HCT116 (cell line): ENCODE measurements around the gene PELI1. TPM values are rescaled to one million over a fixed set of nuclear protein-coding genes. Genes with fewer than 3 reads are reported as not detected.

Experiments
- ATAC-seq: fragments of 200-7000 bp; cut with Tn5 transposase; 2 replicates; pipeline ENCODE4 v1.9.1; 2020; ENCODE audit warnings: mild to moderate bottlenecking, moderate library complexity
- BruUV-seq: library from RNA; stranded (reverse); fragments of 400-500 nt; replicated peaks from 2 replicates; lab custom pipeline; 2021; lab: Mats Ljungman, UMichigan
- CTCF ChIA-PET: fragments of 300-600 bp; sonication (Branson Sonifier 250); formaldehyde crosslinking; loops from one replicate; lab custom pipeline; 2021; ENCODE audit warnings: antibody characterized with exemption; lab: Charles Lee
- POLR2A ChIA-PET: fragments of 300-600, 350-600 bp; sonication (Branson Sonifier 250); formaldehyde crosslinking; loops from one replicate; lab custom pipeline; 2021; ENCODE audit warnings: antibody characterized with exemption; lab: Charles Lee
- RAD21 ChIA-PET, 2 experiments: fragments of 300-600 bp; sonication (Branson Sonifier 250); formaldehyde crosslinking; loops; one replicate each; lab custom pipeline; 2023; ENCODE audit warnings: low total read pairs in 2 of 2; ENCODE audit not compliant: uncharacterized antibody in 2 of 2, unreplicated experiment in 2 of 2, low non-redundant PET in 1 of 2; lab: Charles Lee
- DNase-seq: peaks from one replicate; pipeline ENCODE4 v3.0.0-alpha.2; 2010; ENCODE audit warnings: low read depth, low spot score
- H2AFZ ChIP-seq: fragments of 200-600 bp; shearing (Covaris generic), sonication (generic); 2 replicates; pipeline ENCODE4 v1.6.1; 2017; ENCODE audit warnings: low read depth, mixed run types, mixed read lengths, antibody characterized with exemption, low read length; ENCODE audit not compliant: poor library complexity, severe bottlenecking
- H3K27ac ChIP-seq: 2 replicates; pipeline ENCODE4 v1.5.1; 2012; ENCODE audit warnings: low read depth, low read length
- H3K27me3 ChIP-seq: fragments of 200-600 bp; sonication (generic); 2 replicates; pipeline ENCODE4 v1.6.1; 2016; ENCODE audit warnings: mixed run types, low read length, mixed read lengths; ENCODE audit not compliant: insufficient read depth
- H3K36me3 ChIP-seq, 2 experiments: fragments of 200-500 bp in 1 of 2; fragments of 200-600 bp in 1 of 2; sonication (Bioruptor generic) in 1 of 2; sonication (generic) in 1 of 2; 2 replicates each; pipeline versions ENCODE4 v1.5.1 to v1.6.1; 2014 to 2016; ENCODE audit warnings: low read length in 2 of 2, inconsistent platforms in 1 of 2, mixed read lengths in 1 of 2, mixed run types in 1 of 2; ENCODE audit not compliant: insufficient read depth in 2 of 2, control insufficient read depth in 1 of 2
- H3K4me1 ChIP-seq, 2 experiments: fragments of 200-600 bp in 1 of 2; sonication (generic) in 1 of 2; 2 replicates each; pipeline versions ENCODE4 v1.5.1 to v1.6.1; 2012 to 2017; ENCODE audit warnings: low read length in 2 of 2, inconsistent platforms in 1 of 2, mild to moderate bottlenecking in 1 of 2, mixed read lengths in 1 of 2, mixed run types in 1 of 2, moderate library complexity in 1 of 2; ENCODE audit not compliant: insufficient read depth in 2 of 2, control insufficient read depth in 1 of 2
- H3K4me2 ChIP-seq: fragments of 200-600 bp; sonication (generic); 2 replicates; pipeline ENCODE4 v1.6.1; 2017; ENCODE audit warnings: mixed run types, low read length, mixed read lengths
- H3K4me3 ChIP-seq, 2 experiments: fragments of 200-600 bp in 1 of 2; sonication (generic) in 1 of 2; replicated peaks in 1 of 2; 2 replicates each; pipeline ENCODE4 v1.5.1; 2011 to 2016; ENCODE audit warnings: low read length in 2 of 2, control low read depth in 1 of 2, low read depth in 1 of 2, mild to moderate bottlenecking in 1 of 2, mixed read lengths in 1 of 2, mixed run types in 1 of 2
- H3K79me2 ChIP-seq: fragments of 200-600 bp; sonication (generic); 2 replicates; pipeline ENCODE4 v1.6.1; 2017; ENCODE audit warnings: mild to moderate bottlenecking, mixed run types, low read length, moderate library complexity, mixed read lengths; ENCODE audit not compliant: insufficient read depth
- H3K9ac ChIP-seq: fragments of 200-600 bp; sonication (generic); 2 replicates; pipeline ENCODE4 v1.6.1; 2016; ENCODE audit warnings: low read length, mixed read lengths
- H3K9me2 ChIP-seq: fragments of 200-600 bp; sonication (generic), shearing (Covaris generic); 2 replicates; pipeline ENCODE4 v1.6.1; 2017; ENCODE audit warnings: mixed run types, mild to moderate bottlenecking, moderate library complexity; ENCODE audit not compliant: insufficient read depth
- H3K9me3 ChIP-seq, 2 experiments: fragments of 200-500 bp in 1 of 2; fragments of 200-600 bp in 1 of 2; sonication (Bioruptor generic) in 1 of 2; sonication (generic) in 1 of 2; 2 replicates each; pipeline ENCODE4 v1.6.1; 2014 to 2017; ENCODE audit warnings: low read length in 2 of 2, mixed read lengths in 2 of 2, inconsistent platforms in 1 of 2, low read depth in 1 of 2, mild to moderate bottlenecking in 1 of 2, mixed run types in 1 of 2, moderate library complexity in 1 of 2; ENCODE audit not compliant: control insufficient read depth in 1 of 2, insufficient read depth in 1 of 2
- H4K20me1 ChIP-seq: fragments of 200-600 bp; sonication (generic), shearing (Covaris generic); 2 replicates; pipeline ENCODE4 v1.6.1; 2017; ENCODE audit warnings: mixed run types, mild to moderate bottlenecking, moderate library complexity; ENCODE audit not compliant: insufficient read depth
- CBX3 ChIP-seq: IDR thresholded peaks from 2 replicates; pipeline ENCODE4 v1.6.1; 2012; ENCODE audit warnings: low read depth
- CEBPB ChIP-seq: IDR thresholded peaks from 2 replicates; pipeline ENCODE4 v1.6.1; 2012; ENCODE audit warnings: low read depth
- EGR1 ChIP-seq: IDR thresholded peaks from 2 replicates; pipeline ENCODE4 v1.6.1; 2012; ENCODE audit warnings: low read depth
- EZH2 ChIP-seq: fragments of 200-600 bp; sonication (generic); IDR thresholded peaks from 2 replicates; pipeline ENCODE4 v1.6.1; 2017; ENCODE audit warnings: antibody characterized with exemption, mixed run types
- FOSL1 ChIP-seq: IDR thresholded peaks from 2 replicates; pipeline ENCODE4 v1.6.1; 2012; ENCODE audit warnings: low read depth
- POLR2A ChIP-seq: IDR thresholded peaks from 2 replicates; pipeline ENCODE4 v1.7.0; 2011; ENCODE audit warnings: borderline replicate concordance; ENCODE audit not compliant: insufficient read depth, insufficient read length; ENCODE audit errors: extremely low read depth
- POLR2AphosphoS5 ChIP-seq: IDR thresholded peaks from 2 replicates; pipeline ENCODE4 v1.6.1; 2011; ENCODE audit warnings: mild to moderate bottlenecking, low read depth, low read length, moderate library complexity
- SRF ChIP-seq: IDR thresholded peaks from 2 replicates; pipeline ENCODE4 v1.6.1; 2012; ENCODE audit warnings: low read depth
- TCF7L2 ChIP-seq: IDR thresholded peaks from 2 replicates; pipeline ENCODE4 v1.7.0; 2011; ENCODE audit warnings: borderline replicate concordance, inconsistent platforms; ENCODE audit not compliant: insufficient read depth, insufficient read length; ENCODE audit errors: extremely low read depth
- ZFX ChIP-seq: fragments of 450-650 bp; IDR thresholded peaks from 2 replicates; pipeline ENCODE4 v1.6.1; 2017
- intact Hi-C: fragments of 100-400 bp; cut with micrococcal nuclease; formaldehyde crosslinking; loops from 2 replicates; pipeline ENCODE4 v1.10.0; 2022
- total RNA-seq: library from RNA; stranded (reverse); gene quantifications from one replicate; pipeline ENCODE4 v1.2.1, GENCODE V29; 2021; ENCODE audit not compliant: unreplicated experiment
- TF ChIP-seq, protein P1 (sequence below): IDR thresholded peaks from 2 replicates; pipeline ENCODE4 v1.6.1; 2012
- TF ChIP-seq, protein P2 (sequence below): IDR thresholded peaks from 2 replicates; pipeline ENCODE4 v1.6.1; 2011; ENCODE audit warnings: mild to moderate bottlenecking, low read length, moderate library complexity; ENCODE audit not compliant: insufficient replicate concordance; ENCODE audit errors: extremely low read depth

Gene PELI1
- total RNA-seq, 1 experiment from 2014 or later, result 7.9 TPM

DNA sequence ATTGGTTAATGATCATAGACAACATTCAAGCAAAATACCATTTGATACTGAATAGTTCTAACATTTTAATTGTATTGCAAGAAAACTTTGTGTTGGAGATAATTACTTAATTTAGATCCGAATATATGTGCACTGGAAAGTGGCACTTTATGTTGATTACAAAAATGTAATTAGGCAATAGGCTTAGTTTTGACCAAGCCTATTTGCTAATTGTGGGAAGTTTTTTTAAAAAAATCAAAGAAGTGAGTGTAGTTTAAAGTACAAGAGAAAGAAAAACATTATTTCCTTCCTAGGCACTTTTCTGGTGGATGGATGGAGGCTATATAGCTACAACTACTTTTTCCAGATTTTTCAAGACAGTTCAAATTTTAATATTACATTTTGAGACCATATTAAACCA, 18.3 kb upstream of the PELI1 start:
- H3K9me3 ChIP-seq, result no peaks in the 10 kb centered on the region
- H3K4me1 ChIP-seq, result peaks cover 0 to 9% of the 10 kb centered on the region in 2 experiments; a peak in 2 of 4 replicates
- no TSS peak for BruUV-seq

DNA sequence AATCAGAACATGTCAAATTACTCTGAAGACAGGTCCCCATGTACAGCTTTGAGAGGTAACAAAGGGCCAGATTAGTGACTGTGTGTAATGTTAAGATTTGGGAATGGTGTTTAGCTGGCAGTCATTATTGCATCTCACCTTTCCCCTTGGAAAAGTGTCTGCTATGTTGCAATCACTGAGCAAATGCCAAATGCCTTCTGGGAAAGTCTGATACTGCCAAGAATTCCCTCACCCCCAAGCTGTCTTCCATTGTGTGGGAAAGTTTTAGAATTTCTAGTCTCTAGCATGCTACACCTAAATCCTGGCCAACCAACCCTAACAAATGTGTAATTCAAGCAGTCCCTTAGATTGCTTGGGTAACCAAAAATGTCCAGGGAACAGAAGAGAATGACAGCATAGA, 13.6 kb upstream of the PELI1 start:
- Histone ChIP-seq H3K27ac (no peak overlapping the region), H2AFZ (no peak overlapping the region), H3K9me2 (no peaks in the 10 kb centered on the region), H3K4me2 (no peak overlapping the region), H3K4me1 (no peaks in the 10 kb centered on the region), H3K9me3 (no peaks in the 10 kb centered on the region), H3K36me3 (no peaks in the 10 kb centered on the region), H3K79me2 (no peaks in the 10 kb centered on the region), H3K27me3 (no peaks in the 10 kb centered on the region), H3K9ac (no peak overlapping the region), H3K4me3 (no peak overlapping the region), H4K20me1 (no peaks in the 10 kb centered on the region)
- ChIA-PET POLR2A (no interaction called here), RAD21 (no interaction called here), CTCF (no interaction called here)
- intact Hi-C loops, result no loop called here
- no peak for ATAC-seq
- TF ChIP-seq, protein P1, sequence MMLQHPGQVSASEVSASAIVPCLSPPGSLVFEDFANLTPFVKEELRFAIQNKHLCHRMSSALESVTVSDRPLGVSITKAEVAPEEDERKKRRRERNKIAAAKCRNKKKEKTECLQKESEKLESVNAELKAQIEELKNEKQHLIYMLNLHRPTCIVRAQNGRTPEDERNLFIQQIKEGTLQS, result no peak
- TF ChIP-seq CEBPB, result peak; percentile 67
- no peak for TF ChIP-seq EGR1
- DNase-seq, result no peak
- no TSS peak for BruUV-seq

More for the DNA sequence above, 18.3 kb upstream of the PELI1 start:
- Histone ChIP-seq H3K4me3 (no peak overlapping the region), H2AFZ (no peak overlapping the region), H3K79me2 (no peaks in the 10 kb centered on the region), H3K4me2 (no peak overlapping the region), H3K9me2 (no peaks in the 10 kb centered on the region), H3K9ac (no peak overlapping the region), H3K27me3 (no peaks in the 10 kb centered on the region), H3K27ac (no peak overlapping the region), H4K20me1 (no peaks in the 10 kb centered on the region), H3K36me3 (no peaks in the 10 kb centered on the region)
- ATAC-seq, result no peak
- intact Hi-C loops, result no loop called here
- no peak for DNase-seq
- ChIA-PET CTCF (no interaction called here), RAD21 (no interaction called here), POLR2A (no interaction called here)
- no peak for TF ChIP-seq SRF
- no peak for TF ChIP-seq CBX3
- no peak for TF ChIP-seq TCF7L2
- no peak for TF ChIP-seq POLR2A
- no peak for TF ChIP-seq ZFX
- TF ChIP-seq, protein P1, result no peak
- TF ChIP-seq, protein P2, sequence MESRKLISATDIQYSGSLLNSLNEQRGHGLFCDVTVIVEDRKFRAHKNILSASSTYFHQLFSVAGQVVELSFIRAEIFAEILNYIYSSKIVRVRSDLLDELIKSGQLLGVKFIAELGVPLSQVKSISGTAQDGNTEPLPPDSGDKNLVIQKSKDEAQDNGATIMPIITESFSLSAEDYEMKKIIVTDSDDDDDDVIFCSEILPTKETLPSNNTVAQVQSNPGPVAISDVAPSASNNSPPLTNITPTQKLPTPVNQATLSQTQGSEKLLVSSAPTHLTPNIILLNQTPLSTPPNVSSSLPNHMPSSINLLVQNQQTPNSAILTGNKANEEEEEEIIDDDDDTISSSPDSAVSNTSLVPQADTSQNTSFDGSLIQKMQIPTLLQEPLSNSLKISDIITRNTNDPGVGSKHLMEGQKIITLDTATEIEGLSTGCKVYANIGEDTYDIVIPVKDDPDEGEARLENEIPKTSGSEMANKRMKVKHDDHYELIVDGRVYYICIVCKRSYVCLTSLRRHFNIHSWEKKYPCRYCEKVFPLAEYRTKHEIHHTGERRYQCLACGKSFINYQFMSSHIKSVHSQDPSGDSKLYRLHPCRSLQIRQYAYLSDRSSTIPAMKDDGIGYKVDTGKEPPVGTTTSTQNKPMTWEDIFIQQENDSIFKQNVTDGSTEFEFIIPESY, result no peak
- no peak for TF ChIP-seq FOSL1
- TF ChIP-seq EZH2, result no peak
- TF ChIP-seq POLR2AphosphoS5, result no peak
